Body of pancreas (tissue), 4 donors: ENCODE results near the gene SMG9. TPM values are rescaled to one million over a fixed set of nuclear protein-coding genes. Genes with fewer than 3 reads are reported as not detected.
"Not testable (repeated sequence)": the region's sequence is repeated elsewhere in the genome, so short reads cannot be mapped to it uniquely, and the experiment has no call there.

ENCODE experiments used
- ATAC-seq: fragments of 150-250 bp; one replicate; pipeline ENCODE4 v1.9.1; 2016
- DNase-seq, 4 donors: peaks; one replicate each; pipeline ENCODE4 v3.0.0-alpha.2; 2019
- H3K27ac ChIP-seq, 4 donors: fragments of 200-600 bp; sonication (generic); 1 replicate in 3 of 4; 2 replicates in 1 of 4; pipeline versions ENCODE4 v1.5.1 to v1.6.1; 2016 to 2019; ENCODE audit warnings: mild to moderate bottlenecking in 1 of 4, mixed read lengths in 1 of 4, moderate library complexity in 1 of 4
- H3K27me3 ChIP-seq, 2 donors: fragments of 200-600 bp; sonication (generic); one replicate each; pipeline ENCODE4 v1.6.0; 2016; ENCODE audit warnings: mild to moderate bottlenecking in 1 of 2
- H3K36me3 ChIP-seq, 2 donors: fragments of 200-600 bp; sonication (generic); replicated peaks in 1 of 2; 2 replicates each; pipeline ENCODE4 v1.5.1; 2016; ENCODE audit warnings: low read depth in 2 of 2; ENCODE audit not compliant: insufficient read depth in 1 of 2
- H3K4me1 ChIP-seq: fragments of 200-600 bp; sonication (generic); one replicate; pipeline ENCODE4 v1.6.0; 2016
- H3K4me3 ChIP-seq, 2 donors: fragments of 200-600 bp; sonication (generic); 1 replicate in 1 of 2; 2 replicates in 1 of 2; pipeline ENCODE4 v1.5.1; 2016 to 2019
- H3K9me3 ChIP-seq, 3 donors: fragments of 200-600 bp; sonication (generic); 1 replicate in 2 of 3; 2 replicates in 1 of 3; pipeline ENCODE4 v1.5.1; 2016
- CTCF ChIP-seq, 7 experiments: fragments of 450-650 bp in 4 of 7; fragments of 200-600 bp in 3 of 7; sonication (generic) in 3 of 7; IDR thresholded peaks; one replicate each; pipeline ENCODE4 v1.5.1; 2016 to 2019; ENCODE audit warnings: antibody characterized with exemption in 7 of 7
- POLR2A ChIP-seq, 3 donors: fragments of 450-650 bp; IDR thresholded peaks; one replicate each; pipeline ENCODE4 v1.6.1; 2016; ENCODE audit warnings: antibody characterized with exemption in 3 of 3, mild to moderate bottlenecking in 2 of 3
- WGBS, 2 donors: methylation state at CpG; one replicate each; pipeline ENCODE4 v1.1.5; 2017; 5-methylcytosine and 5-hydroxymethylcytosine counted together
- intact Hi-C: fragments of 100-400 bp; cut with DNase I; formaldehyde crosslinking; loops from one replicate; pipeline ENCODE4 v1.15.1; 2023
- total RNA-seq, 2 donors: library from RNA; depleted of rRNA; stranded (reverse); fragments of >200 nt; gene quantifications; one replicate each; pipeline ENCODE4 v1.1.0, GENCODE V29; 2016

SMG9 gene
- total RNA-seq, 2 donors from 2014 or later: 8.3 to 52.1 TPM

GRCh38 chr19:43684326-43684725, 70.4 kb downstream of the SMG9 start:
- DNase-seq: no peak
- H3K9me3 ChIP-seq: no peaks in the 10 kb centered on the region
- no peak for ATAC-seq
- no peaks in the 10 kb centered on the region for H3K4me1 ChIP-seq
- H3K4me3 ChIP-seq: no peak overlapping the region
- no peak overlapping the region for H3K27ac ChIP-seq
- WGBS, 2 donors: 67 to 82% methylated on average over 1 of the region's 1 CpG
- intact Hi-C loops: no loop called here
- TF ChIP-seq CTCF (IDR thresholded peaks at IDR 0.05) (no peak), POLR2A (IDR thresholded peaks at IDR 0.05) (no peak)
- no peaks in the 10 kb centered on the region for H3K27me3 ChIP-seq
- H3K36me3 ChIP-seq: no peaks in the 10 kb centered on the region

- Histone ChIP-seq H3K9me3 (no peaks in the 10 kb centered on the region), H3K27me3 (no peaks in the 10 kb centered on the region), H3K27ac (no peak overlapping the region), H3K4me3 (no peak overlapping the region), H3K4me1 (no peaks in the 10 kb centered on the region), H3K36me3 (no peaks in the 10 kb centered on the region)
- DNase-seq: no peak
- intact Hi-C loops: no loop called here
- 62 to 89% methylated on average over 2 of the region's 2 CpGs for WGBS, 2 donors
- TF ChIP-seq POLR2A (IDR thresholded peaks at IDR 0.05) (no peak), CTCF (IDR thresholded peaks at IDR 0.05) (no peak)
- no peak for ATAC-seq
Measured at GRCh38 chr19:43683905-43684304, 70.9 kb downstream of the SMG9 start.

- no peaks in the 10 kb centered on the region for H3K4me1 ChIP-seq
- no peak overlapping the region for H3K4me3 ChIP-seq
- ATAC-seq (no peak), DNase-seq (no peak)
- TF ChIP-seq POLR2A (IDR thresholded peaks at IDR 0.05) (no peak), CTCF (IDR thresholded peaks at IDR 0.05) (no peak)
- 39 to 41% methylated on average over 8 to 11 of the region's 11 CpGs for WGBS, 2 donors
- H3K36me3 ChIP-seq: no peaks in the 10 kb centered on the region
- H3K9me3 ChIP-seq: no peaks in the 10 kb centered on the region
- intact Hi-C loops: no loop called here
- no peaks in the 10 kb centered on the region for H3K27me3 ChIP-seq
- H3K27ac ChIP-seq: no peak overlapping the region
Measured at GRCh38 chr19:43682824-43683661, 71.7 kb downstream of the SMG9 start.

GRCh38 chr19:43682269-43682668, 72.5 kb downstream of the SMG9 start:
- H3K36me3 ChIP-seq, DNase-seq, H3K27me3 ChIP-seq, ATAC-seq, intact Hi-C loops, H3K4me1 ChIP-seq, H3K27ac ChIP-seq, H3K4me3 ChIP-seq, H3K9me3 ChIP-seq: not testable (repeated sequence)
- 77 to 83% methylated on average over 5 of the region's 5 CpGs for WGBS, 2 donors

GRCh38 chr19:43681821-43682220, 72.9 kb downstream of the SMG9 start:
- WGBS, 2 donors: 44 to 63% methylated on average over 5 of the region's 5 CpGs
- ATAC-seq (no peak), DNase-seq (no peak)
- H3K4me1 ChIP-seq: no peaks in the 10 kb centered on the region
- TF ChIP-seq CTCF (IDR thresholded peaks at IDR 0.05) (no peak), POLR2A (IDR thresholded peaks at IDR 0.05) (no peak)
- no peak overlapping the region for H3K4me3 ChIP-seq
- no peaks in the 10 kb centered on the region for H3K9me3 ChIP-seq
- intact Hi-C loops: no loop called here
- H3K27ac ChIP-seq: no peak overlapping the region
- H3K36me3 ChIP-seq: no peaks in the 10 kb centered on the region
- no peaks in the 10 kb centered on the region for H3K27me3 ChIP-seq
